HEK293 (cell line): ENCODE results near the gene MAPKAPK3.

Source experiments
- CTCF ChIA-PET: fragments of 350-600 bp; formaldehyde crosslinking; extraction: SDS; loops from one replicate; lab custom pipeline; 2021; ENCODE audit warnings: antibody characterized with exemption; lab: Yijun Ruan, JAX
- POLR2A ChIA-PET: fragments of 300-600 bp; formaldehyde crosslinking; extraction: SDS; loops from one replicate; lab custom pipeline; 2020; ENCODE audit warnings: antibody characterized with exemption, inconsistent platforms; lab: Yijun Ruan, JAX
- H3K27ac ChIP-seq: fragments of 200-500 bp; sonication (Bioruptor generic); 2 replicates; pipeline ENCODE4 v1.5.1; 2014; ENCODE audit warnings: low read depth, low read length, control low read depth, inconsistent platforms; ENCODE audit errors: extremely low read depth
- H3K36me3 ChIP-seq, 2 experiments: fragments of 200-500 bp in 1 of 2; sonication (Bioruptor generic) in 1 of 2; 1 replicate in 1 of 2; 2 replicates in 1 of 2; pipeline ENCODE4 v1.5.1; 2014 to 2017; ENCODE audit warnings: inconsistent platforms in 2 of 2, low read length in 2 of 2; ENCODE audit not compliant: control insufficient read depth in 2 of 2, insufficient read depth in 1 of 2
- H3K4me1 ChIP-seq: fragments of 200-500 bp; sonication (Bioruptor generic); 2 replicates; pipeline ENCODE4 v1.5.1; 2014; ENCODE audit warnings: mild to moderate bottlenecking, low read length, inconsistent platforms; ENCODE audit not compliant: control insufficient read depth, insufficient read depth
- H3K4me3 ChIP-seq: 2 replicates; pipeline ENCODE4 v1.5.1; 2011; ENCODE audit warnings: low read depth, mild to moderate bottlenecking, control low read depth, low read length, moderate library complexity
- H3K9me3 ChIP-seq: fragments of 200-500 bp; sonication (Bioruptor generic); 2 replicates; pipeline ENCODE4 v1.5.1; 2014; ENCODE audit warnings: low read depth, low read length, inconsistent platforms; ENCODE audit not compliant: control insufficient read depth, insufficient read depth
- CTCF ChIP-seq: fragments of 450-650 bp; formaldehyde crosslinking; IDR thresholded peaks from 2 replicates; pipeline ENCODE4 v1.5.1; 2016; ENCODE audit warnings: missing biosample characterization, missing genetic modification characterization
- FEZF1 ChIP-seq: fragments of 450-650 bp; formaldehyde crosslinking; IDR thresholded peaks from 2 replicates; pipeline ENCODE4 v1.5.1; 2016; ENCODE audit warnings: missing biosample characterization, missing genetic modification characterization
- GLIS2 ChIP-seq: fragments of 450-650 bp; formaldehyde crosslinking; IDR thresholded peaks from 2 replicates; pipeline ENCODE4 v1.5.1; 2016; ENCODE audit warnings: missing biosample characterization, missing genetic modification characterization
- OVOL3 ChIP-seq: fragments of 450-650 bp; formaldehyde crosslinking; IDR thresholded peaks from 2 replicates; pipeline ENCODE4 v1.5.1; 2016; ENCODE audit warnings: missing biosample characterization, missing genetic modification characterization
- PRDM2 ChIP-seq: fragments of 450-650 bp; formaldehyde crosslinking; IDR thresholded peaks from 2 replicates; pipeline ENCODE4 v1.5.1; 2016; ENCODE audit warnings: missing biosample characterization, missing genetic modification characterization, borderline replicate concordance
- ZBTB21 ChIP-seq: fragments of 450-650 bp; formaldehyde crosslinking; IDR thresholded peaks from 2 replicates; pipeline ENCODE4 v1.5.1; 2017; ENCODE audit warnings: missing biosample characterization, missing genetic modification characterization
- ZFP41 ChIP-seq: fragments of 450-650 bp; formaldehyde crosslinking; IDR thresholded peaks from 2 replicates; pipeline ENCODE4 v1.5.1; 2016; ENCODE audit warnings: missing biosample characterization, missing genetic modification characterization, borderline replicate concordance
- ZFP69B ChIP-seq: fragments of 450-650 bp; formaldehyde crosslinking; IDR thresholded peaks from 2 replicates; pipeline ENCODE4 v1.5.1; 2016; ENCODE audit warnings: missing biosample characterization, missing genetic modification characterization
- ZNF114 ChIP-seq: fragments of 450-650 bp; formaldehyde crosslinking; IDR thresholded peaks from 2 replicates; pipeline ENCODE4 v1.5.0; 2017; ENCODE audit warnings: missing biosample characterization, missing genetic modification characterization
- ZNF148 ChIP-seq: fragments of 450-650 bp; formaldehyde crosslinking; IDR thresholded peaks from 2 replicates; pipeline ENCODE4 v1.5.0; 2017; ENCODE audit warnings: missing biosample characterization, missing genetic modification characterization, borderline replicate concordance
- ZNF341 ChIP-seq: fragments of 450-650 bp; formaldehyde crosslinking; IDR thresholded peaks from 2 replicates; pipeline ENCODE4; 2016; ENCODE audit warnings: low read depth, missing biosample characterization, missing genetic modification characterization
- ZNF362 ChIP-seq: fragments of 450-650 bp; formaldehyde crosslinking; IDR thresholded peaks from 2 replicates; pipeline ENCODE4 v1.5.1; 2016; ENCODE audit warnings: missing biosample characterization, missing genetic modification characterization
- ZNF501 ChIP-seq: fragments of 450-650 bp; formaldehyde crosslinking; IDR thresholded peaks from 2 replicates; pipeline ENCODE4 v1.5.1; 2016; ENCODE audit warnings: missing biosample characterization, missing genetic modification characterization
- ZNF530 ChIP-seq: fragments of 450-650 bp; formaldehyde crosslinking; IDR thresholded peaks from 2 replicates; pipeline ENCODE4 v1.5.1; 2016; ENCODE audit warnings: low read depth, missing biosample characterization, missing genetic modification characterization
- ZNF544 ChIP-seq: fragments of 450-650 bp; formaldehyde crosslinking; IDR thresholded peaks from 2 replicates; pipeline ENCODE4 v1.5.0; 2017; ENCODE audit warnings: missing biosample characterization, missing genetic modification characterization
- ZNF560 ChIP-seq: fragments of 450-650 bp; formaldehyde crosslinking; IDR thresholded peaks from 2 replicates; pipeline ENCODE4 v1.5.1; 2017; ENCODE audit warnings: missing biosample characterization, missing genetic modification characterization, borderline replicate concordance
- ZNF610 ChIP-seq: fragments of 450-650 bp; formaldehyde crosslinking; IDR thresholded peaks from 2 replicates; pipeline ENCODE4 v1.5.1; 2016; ENCODE audit warnings: missing biosample characterization, missing genetic modification characterization, borderline replicate concordance
- ZNF654 ChIP-seq: fragments of 450-650 bp; formaldehyde crosslinking; IDR thresholded peaks from 2 replicates; pipeline ENCODE4 v1.5.1; 2016; ENCODE audit warnings: low read depth, missing biosample characterization, missing genetic modification characterization
- ZNF843 ChIP-seq: fragments of 450-650 bp; formaldehyde crosslinking; IDR thresholded peaks from 2 replicates; pipeline ENCODE4 v1.5.1; 2016; ENCODE audit warnings: missing biosample characterization, missing genetic modification characterization

MAPKAPK3 gene

GRCh38 chr3:50571486-50571885 is 45.5 kb upstream of the MAPKAPK3 start:
- TF ChIP-seq ZNF560 (tag by site-specific recombination) (no peak), ZBTB21 (tag by site-specific recombination) (no peak), ZNF544 (tag by site-specific recombination) (no peak), GLIS2 (tag by site-specific recombination) (no peak), OVOL3 (tag by site-specific recombination) (no peak), ZNF530 (tag by site-specific recombination) (no peak), ZNF148 (tag by site-specific recombination) (no peak), ZNF610 (tag by site-specific recombination) (no peak), ZNF114 (tag by site-specific recombination) (no peak), PRDM2 (no peak), ZNF843 (tag by site-specific recombination) (no peak), ZFP69B (tag by site-specific recombination) (no peak), ZNF341 (no peak), ZFP41 (tag by site-specific recombination) (no peak)
- Histone ChIP-seq H3K4me3 (no peak overlapping the region), H3K9me3 (no peaks in the 10 kb centered on the region), H3K27ac (no peak overlapping the region), H3K4me1 (no peaks in the 10 kb centered on the region; the same call in 1 of the 2 replicates), H3K36me3 (peaks cover 0 to 35% of the 10 kb centered on the region in 2 experiments; a peak in 1 of 3 replicates)
- POLR2A ChIA-PET = no interaction called here
- CTCF ChIA-PET = interaction anchor here (0.5 to 6.0 kb wide), 4 partner anchors 38 to 365 kb away, joined by 3 to 139 read pairs (median 10); partner anchors contain the start of genes CISH and MAPKAPK3

- Histone ChIP-seq H3K27ac (no peak overlapping the region), H3K36me3 (peaks cover 0 to 41% of the 10 kb centered on the region in 2 experiments; a peak in 1 of 3 replicates), H3K9me3 (no peaks in the 10 kb centered on the region), H3K4me3 (no peak overlapping the region)
- CTCF ChIA-PET = interaction anchor here (0.5 to 6.0 kb wide), 17 partner anchors 9 to 1161 kb away, joined by 3 to 139 read pairs (median 3); partner anchors contain the start of genes CISH and MAPKAPK3
- POLR2A ChIA-PET = no interaction called here
- TF ChIP-seq FEZF1 (tag by site-specific recombination) (no peak), ZNF654 (tag by site-specific recombination) (peak; percentile 32), ZNF362 (tag by site-specific recombination) (no peak), CTCF (tag by site-specific recombination) (peak; percentile 58), ZNF501 (tag by site-specific recombination) (no peak)
- TF ChIP-seq, all 188 proteins: peak for 2
- no peaks in the 10 kb centered on the region; the same call in 1 of the 2 replicates for H3K4me1 ChIP-seq
These were observed 44.8 kb upstream of the MAPKAPK3 start for GRCh38 chr3:50572158-50572557.
